ENCODE results near the gene CARD10. TPM values are rescaled to one million over a fixed set of nuclear protein-coding genes. Genes with fewer than 3 reads are reported as not detected.
A peak's percentile ranks its signal among the peaks of the same experiment; 100 is the strongest.

CARD10 gene
- total and polyA plus RNA-seq, 2 of the 13 experiments (the other 11 are each of a cell fraction or from before 2014, with no cell fraction given), result 35.2 to 55.8 TPM

DNA sequence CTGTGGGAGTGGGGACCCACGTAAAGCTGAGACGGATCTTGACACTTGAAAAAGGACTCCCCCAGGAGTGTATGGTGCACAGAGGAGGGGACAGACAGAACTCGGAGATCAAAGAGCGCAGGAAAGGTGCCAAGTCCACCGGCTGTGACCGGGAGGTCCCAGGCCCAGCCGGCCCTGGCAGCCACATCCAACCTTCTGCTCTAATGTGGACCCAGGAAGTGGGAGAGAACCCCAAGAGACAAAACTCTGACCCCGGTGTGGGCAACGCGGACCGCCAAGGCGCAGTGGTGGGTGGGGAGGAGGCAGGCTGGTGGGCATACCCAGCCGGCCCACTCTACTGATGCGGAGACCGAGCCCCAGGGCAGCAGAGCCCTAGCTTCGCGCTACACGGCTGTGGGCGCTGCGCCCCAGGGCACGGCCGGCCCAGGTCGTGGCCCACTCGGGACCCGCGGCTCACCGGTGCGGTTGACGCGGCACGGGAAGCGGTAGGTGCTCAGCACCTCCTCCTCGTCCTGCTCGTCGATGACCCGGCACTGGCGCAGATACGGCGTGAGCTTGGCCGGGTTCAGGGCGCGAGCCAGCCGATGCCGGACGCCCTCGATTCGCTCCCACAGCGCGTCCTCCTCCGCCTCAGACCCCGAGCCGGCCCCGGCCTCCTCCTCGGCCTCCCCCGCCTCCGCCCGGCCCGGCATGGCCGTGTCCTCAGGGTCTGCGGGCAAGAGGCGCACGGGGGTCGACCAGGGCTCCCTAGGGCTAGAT, 527 bp downstream of the CARD10 start (continued):
- TF ChIP-seq ZNF260 (CRISPR knock-in tag; IDR thresholded peaks at IDR 0.05; ENCODE audit: borderline replicate concordance, low read depth) (no peak), ZNF674 (CRISPR knock-in tag; IDR thresholded peaks at IDR 0.05; ENCODE audit: low read depth) (peak; percentile 42; the same call in 1 of the 2 replicates), MLLT10 (CRISPR knock-in tag; IDR thresholded peaks at IDR 0.05) (no peak), TEAD3 (CRISPR knock-in tag; optimal IDR thresholded peaks at IDR 0.05; ENCODE audit: borderline replicate concordance) (no peak), PRPF4 (IDR thresholded peaks at IDR 0.05; ENCODE audit: low read depth, low read length, poor library complexity, severe bottlenecking) (no peak), ZNF776 (CRISPR knock-in tag; IDR thresholded peaks at IDR 0.05) (peak; percentile 82), XRCC5 (optimal IDR thresholded peaks at IDR 0.05; ENCODE audit: low read length) (no peak), DPF2 (CRISPR knock-in tag; IDR thresholded peaks at IDR 0.05; ENCODE audit: borderline replicate concordance, low read depth) (no peak), SRSF4 (IDR thresholded peaks at IDR 0.05; ENCODE audit: low read depth, low read length, poor library complexity, severe bottlenecking) (no peak), CREM (IDR thresholded peaks at IDR 0.05) (no peak), CREM (CRISPR knock-in tag; IDR thresholded peaks at IDR 0.05) (no peak), TARDBP (CRISPR knock-in tag; IDR thresholded peaks at IDR 0.05) (peak; percentile 16; the same call in 1 of the 2 replicates), SKI (IDR thresholded peaks at IDR 0.05; ENCODE audit: partially characterized antibody) (no peak), ZBTB7A (CRISPR knock-in tag; IDR thresholded peaks at IDR 0.05) (0 out of 2 replicates have a peak, but pooled peaks have one; percentile 43), ZNF607 (CRISPR knock-in tag; IDR thresholded peaks at IDR 0.05; ENCODE audit: borderline replicate concordance) (peak; percentile 39), ZBTB42 (CRISPR knock-in tag; IDR thresholded peaks at IDR 0.05) (0 out of 2 replicates have a peak, but pooled peaks have one; percentile 29), ELF1 (CRISPR knock-in tag; IDR thresholded peaks at IDR 0.05) (peak; percentile 55; the same call in 1 of the 2 replicates), PHF5A (CRISPR knock-in tag; IDR thresholded peaks at IDR 0.05; ENCODE audit: low read depth, unreplicated experiment) (no peak), GPN1 (CRISPR knock-in tag; IDR thresholded peaks at IDR 0.05; ENCODE audit: borderline replicate concordance) (no peak; the same call in 1 of the 2 replicates), ZNF34 (CRISPR knock-in tag; IDR thresholded peaks at IDR 0.05; ENCODE audit: borderline replicate concordance) (no peak), TRIM24 (CRISPR knock-in tag; IDR thresholded peaks at IDR 0.05) (no peak), ZFY (CRISPR knock-in tag; IDR thresholded peaks at IDR 0.05) (peak; percentile 76), SAP130 (CRISPR knock-in tag; IDR thresholded peaks at IDR 0.05; ENCODE audit: low read depth) (no peak; the same call in 1 of the 2 replicates)
- TF ChIP-seq, protein P1, sequence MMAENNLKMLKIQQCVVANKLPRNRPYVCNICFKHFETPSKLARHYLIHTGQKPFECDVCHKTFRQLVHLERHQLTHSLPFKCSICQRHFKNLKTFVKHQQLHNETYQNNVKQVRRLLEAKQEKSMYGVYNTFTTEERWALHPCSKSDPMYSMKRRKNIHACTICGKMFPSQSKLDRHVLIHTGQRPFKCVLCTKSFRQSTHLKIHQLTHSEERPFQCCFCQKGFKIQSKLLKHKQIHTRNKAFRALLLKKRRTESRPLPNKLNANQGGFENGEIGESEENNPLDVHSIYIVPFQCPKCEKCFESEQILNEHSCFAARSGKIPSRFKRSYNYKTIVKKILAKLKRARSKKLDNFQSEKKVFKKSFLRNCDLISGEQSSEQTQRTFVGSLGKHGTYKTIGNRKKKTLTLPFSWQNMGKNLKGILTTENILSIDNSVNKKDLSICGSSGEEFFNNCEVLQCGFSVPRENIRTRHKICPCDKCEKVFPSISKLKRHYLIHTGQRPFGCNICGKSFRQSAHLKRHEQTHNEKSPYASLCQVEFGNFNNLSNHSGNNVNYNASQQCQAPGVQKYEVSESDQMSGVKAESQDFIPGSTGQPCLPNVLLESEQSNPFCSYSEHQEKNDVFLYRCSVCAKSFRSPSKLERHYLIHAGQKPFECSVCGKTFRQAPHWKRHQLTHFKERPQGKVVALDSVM (CRISPR knock-in tag; IDR thresholded peaks at IDR 0.05), result peak; percentile 92
- TF ChIP-seq, protein P2, sequence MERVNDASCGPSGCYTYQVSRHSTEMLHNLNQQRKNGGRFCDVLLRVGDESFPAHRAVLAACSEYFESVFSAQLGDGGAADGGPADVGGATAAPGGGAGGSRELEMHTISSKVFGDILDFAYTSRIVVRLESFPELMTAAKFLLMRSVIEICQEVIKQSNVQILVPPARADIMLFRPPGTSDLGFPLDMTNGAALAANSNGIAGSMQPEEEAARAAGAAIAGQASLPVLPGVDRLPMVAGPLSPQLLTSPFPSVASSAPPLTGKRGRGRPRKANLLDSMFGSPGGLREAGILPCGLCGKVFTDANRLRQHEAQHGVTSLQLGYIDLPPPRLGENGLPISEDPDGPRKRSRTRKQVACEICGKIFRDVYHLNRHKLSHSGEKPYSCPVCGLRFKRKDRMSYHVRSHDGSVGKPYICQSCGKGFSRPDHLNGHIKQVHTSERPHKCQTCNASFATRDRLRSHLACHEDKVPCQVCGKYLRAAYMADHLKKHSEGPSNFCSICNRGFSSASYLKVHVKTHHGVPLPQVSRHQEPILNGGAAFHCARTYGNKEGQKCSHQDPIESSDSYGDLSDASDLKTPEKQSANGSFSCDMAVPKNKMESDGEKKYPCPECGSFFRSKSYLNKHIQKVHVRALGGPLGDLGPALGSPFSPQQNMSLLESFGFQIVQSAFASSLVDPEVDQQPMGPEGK (CRISPR knock-in tag; IDR thresholded peaks at IDR 0.05), result peak; percentile 42; the same call in 1 of the 2 replicates
- TF ChIP-seq, protein P3, sequence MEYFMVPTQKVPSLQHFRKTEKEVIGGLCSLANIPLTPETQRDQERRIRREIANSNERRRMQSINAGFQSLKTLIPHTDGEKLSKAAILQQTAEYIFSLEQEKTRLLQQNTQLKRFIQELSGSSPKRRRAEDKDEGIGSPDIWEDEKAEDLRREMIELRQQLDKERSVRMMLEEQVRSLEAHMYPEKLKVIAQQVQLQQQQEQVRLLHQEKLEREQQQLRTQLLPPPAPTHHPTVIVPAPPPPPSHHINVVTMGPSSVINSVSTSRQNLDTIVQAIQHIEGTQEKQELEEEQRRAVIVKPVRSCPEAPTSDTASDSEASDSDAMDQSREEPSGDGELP (IDR thresholded peaks at IDR 0.05; ENCODE audit: borderline replicate concordance, low read depth), result peak; percentile 63; the same call in 1 of the 2 replicates

Measured in HepG2 (cell line).